Measurements from ENCODE around the gene COQ3.
A peak's percentile ranks its signal among the peaks of the same experiment; 100 is the strongest.

COQ3 gene

DNA sequence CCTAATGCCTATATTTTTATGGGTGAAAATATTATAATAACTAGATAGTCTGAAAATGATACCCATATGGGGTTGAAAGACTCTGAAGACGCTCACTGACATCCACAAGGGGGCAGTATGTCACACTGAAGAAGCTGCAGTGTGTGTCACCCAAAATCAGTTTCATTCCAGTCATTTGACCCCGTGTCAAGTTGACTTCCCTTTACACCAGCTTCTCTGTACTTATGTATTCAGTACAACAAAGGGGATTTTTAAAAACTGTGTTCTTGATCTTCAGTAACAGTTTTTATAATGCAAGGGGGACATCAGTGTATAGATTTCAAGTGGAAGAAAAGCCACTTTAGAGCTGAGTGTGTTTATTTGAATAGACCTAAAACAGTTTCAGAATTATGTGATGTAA, 63.8 kb downstream of the COQ3 start:
- peak in 1 of 2 donors; percentile 33 for DNase-seq

- DNase-seq: no peak
Observed at GRCh38 chr6:99324996-99325395, 69.0 kb downstream of the COQ3 start.

Data from bone marrow (tissue), 2 donors.